ENCODE data around the gene TNS4. TPM values are rescaled to one million over a fixed set of nuclear protein-coding genes. Genes with fewer than 3 reads are reported as not detected.

The TNS4 gene
- total and polyA plus RNA-seq, 8 donors, result 0.03 to 1.6 (median 0.18) TPM; not detected in 2

DNA sequence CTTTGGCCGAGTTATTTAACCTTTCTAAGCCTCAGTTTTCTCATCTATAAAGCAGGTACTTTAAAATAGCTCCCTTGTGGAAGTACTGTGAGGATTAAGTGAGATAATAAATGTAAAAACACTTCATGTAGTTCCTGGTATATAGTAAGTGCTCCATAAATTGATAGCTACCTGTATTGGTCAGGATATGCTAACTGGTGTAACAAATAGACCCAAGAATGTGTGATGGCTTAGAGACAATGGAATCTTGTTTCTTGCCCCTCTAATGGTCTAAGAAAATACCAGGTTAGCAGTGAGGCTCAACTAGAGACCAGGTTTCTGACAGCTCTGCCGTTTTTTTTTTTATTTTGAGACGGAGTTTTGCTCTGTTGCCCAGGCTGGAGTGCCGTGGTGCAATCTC is 34.0 kb upstream of the TNS4 start:
- no peak overlapping the region for H3K4me3 ChIP-seq
- H3K36me3 ChIP-seq, result no peaks in the 10 kb centered on the region
- DNase-seq, result no peak
- H3K27me3 ChIP-seq, result no peaks in the 10 kb centered on the region
- H3K4me1 ChIP-seq, result peaks cover 36 to 64% of the 10 kb centered on the region in 2 donors
- no peak for ATAC-seq
- H3K9me3 ChIP-seq, result no peaks in the 10 kb centered on the region
- peak overlapping the region; percentile 76 to 86 for H3K27ac ChIP-seq
- TF ChIP-seq, protein P1, sequence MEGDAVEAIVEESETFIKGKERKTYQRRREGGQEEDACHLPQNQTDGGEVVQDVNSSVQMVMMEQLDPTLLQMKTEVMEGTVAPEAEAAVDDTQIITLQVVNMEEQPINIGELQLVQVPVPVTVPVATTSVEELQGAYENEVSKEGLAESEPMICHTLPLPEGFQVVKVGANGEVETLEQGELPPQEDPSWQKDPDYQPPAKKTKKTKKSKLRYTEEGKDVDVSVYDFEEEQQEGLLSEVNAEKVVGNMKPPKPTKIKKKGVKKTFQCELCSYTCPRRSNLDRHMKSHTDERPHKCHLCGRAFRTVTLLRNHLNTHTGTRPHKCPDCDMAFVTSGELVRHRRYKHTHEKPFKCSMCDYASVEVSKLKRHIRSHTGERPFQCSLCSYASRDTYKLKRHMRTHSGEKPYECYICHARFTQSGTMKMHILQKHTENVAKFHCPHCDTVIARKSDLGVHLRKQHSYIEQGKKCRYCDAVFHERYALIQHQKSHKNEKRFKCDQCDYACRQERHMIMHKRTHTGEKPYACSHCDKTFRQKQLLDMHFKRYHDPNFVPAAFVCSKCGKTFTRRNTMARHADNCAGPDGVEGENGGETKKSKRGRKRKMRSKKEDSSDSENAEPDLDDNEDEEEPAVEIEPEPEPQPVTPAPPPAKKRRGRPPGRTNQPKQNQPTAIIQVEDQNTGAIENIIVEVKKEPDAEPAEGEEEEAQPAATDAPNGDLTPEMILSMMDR (IDR thresholded peaks at IDR 0.05), result no peak
- intact Hi-C loops (cut with DNase I), result no loop called here

DNA sequence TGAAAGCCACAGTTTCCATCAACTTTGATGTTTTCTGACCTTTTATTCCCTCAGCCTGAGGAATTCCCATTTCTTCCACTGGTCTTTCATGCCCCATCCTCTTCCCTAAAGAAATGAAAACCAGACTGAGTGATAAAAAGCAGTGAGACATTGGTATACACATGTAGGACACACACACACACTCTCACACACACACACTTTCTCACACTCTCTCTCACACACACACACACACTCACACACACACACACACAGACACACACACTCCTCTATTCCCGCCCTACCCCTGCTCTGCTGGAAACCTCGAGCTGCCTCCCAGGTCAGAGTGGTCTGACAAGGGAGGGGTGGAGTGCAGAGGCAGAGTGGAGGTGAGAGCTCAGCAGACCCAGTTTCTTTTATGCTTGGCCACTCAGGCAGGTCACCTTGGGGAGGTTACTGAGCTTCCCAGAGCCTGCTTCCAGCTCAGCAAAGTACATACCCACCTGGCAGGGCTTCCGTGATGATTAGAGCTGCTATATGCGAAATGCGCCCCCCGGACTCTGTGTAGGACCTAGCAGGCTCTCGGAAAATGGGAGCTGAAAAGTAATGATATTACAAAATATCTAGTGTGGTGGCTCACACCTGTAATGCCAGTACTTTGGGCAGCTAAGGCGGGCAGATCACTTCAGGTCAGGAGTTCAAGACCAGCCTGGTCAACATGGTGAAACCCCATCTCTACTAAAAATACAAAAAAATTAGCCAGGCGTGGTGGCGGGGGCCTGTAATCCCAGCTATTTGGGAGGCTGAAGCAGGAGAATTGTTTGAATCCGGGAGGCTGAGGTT is 33.2 kb upstream of the TNS4 start:
- Histone ChIP-seq H3K36me3 (no peaks in the 10 kb centered on the region), H3K9me3 (no peaks in the 10 kb centered on the region), H3K4me3 (no peak overlapping the region), H3K27me3 (no peaks in the 10 kb centered on the region), H3K4me1 (peaks cover 36 to 63% of the 10 kb centered on the region in 2 donors), H3K27ac (peak overlapping the region; percentile 76 to 86)
- ATAC-seq (peak; percentile 10), DNase-seq (no peak)
- TF ChIP-seq, protein P1 (IDR thresholded peaks at IDR 0.05), result no peak
- intact Hi-C loops (cut with DNase I), result loop anchor here in 1 of 2 donors (5.0 kb wide), 2 partner anchors 92 to 172 kb away; partner anchors contain the start of genes GJD3 and IGFBP4

DNA sequence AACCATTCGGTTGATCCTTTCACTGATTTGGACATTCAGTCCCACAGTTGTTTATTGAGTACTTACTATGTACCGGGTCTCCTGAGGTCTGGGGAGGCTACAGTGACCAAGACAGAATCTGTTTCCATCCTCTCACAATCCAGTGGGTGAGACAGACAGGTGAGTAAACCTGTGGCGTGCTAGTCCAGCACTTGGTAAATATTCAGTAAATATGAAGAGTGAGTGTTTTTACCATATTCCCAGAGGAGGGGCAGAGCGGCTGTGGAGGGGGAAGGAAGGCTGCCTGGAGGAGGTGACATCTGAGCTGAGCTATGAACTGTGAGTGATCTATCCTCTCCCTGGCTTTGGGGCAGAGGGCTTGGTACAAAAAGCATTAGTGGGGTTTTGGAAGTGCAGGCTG is 32.5 kb upstream of the TNS4 start:
- TF ChIP-seq, protein P1 (IDR thresholded peaks at IDR 0.05), result no peak
- peaks cover 36 to 58% of the 10 kb centered on the region in 2 donors for H3K4me1 ChIP-seq
- intact Hi-C loops (cut with DNase I), result loop anchor here in 1 of 2 donors (5.0 kb wide), 2 partner anchors 92 to 172 kb away; partner anchors contain the start of genes GJD3 and IGFBP4
- no peaks in the 10 kb centered on the region for H3K36me3 ChIP-seq
- no peak overlapping the region for H3K4me3 ChIP-seq
- peak in 1 of 4 donors; percentile 17 for DNase-seq
- H3K27me3 ChIP-seq, result no peaks in the 10 kb centered on the region
- peak; percentile 3 for ATAC-seq
- H3K27ac ChIP-seq, result peak overlapping the region; percentile 33 to 66
- no peaks in the 10 kb centered on the region for H3K9me3 ChIP-seq

DNA sequence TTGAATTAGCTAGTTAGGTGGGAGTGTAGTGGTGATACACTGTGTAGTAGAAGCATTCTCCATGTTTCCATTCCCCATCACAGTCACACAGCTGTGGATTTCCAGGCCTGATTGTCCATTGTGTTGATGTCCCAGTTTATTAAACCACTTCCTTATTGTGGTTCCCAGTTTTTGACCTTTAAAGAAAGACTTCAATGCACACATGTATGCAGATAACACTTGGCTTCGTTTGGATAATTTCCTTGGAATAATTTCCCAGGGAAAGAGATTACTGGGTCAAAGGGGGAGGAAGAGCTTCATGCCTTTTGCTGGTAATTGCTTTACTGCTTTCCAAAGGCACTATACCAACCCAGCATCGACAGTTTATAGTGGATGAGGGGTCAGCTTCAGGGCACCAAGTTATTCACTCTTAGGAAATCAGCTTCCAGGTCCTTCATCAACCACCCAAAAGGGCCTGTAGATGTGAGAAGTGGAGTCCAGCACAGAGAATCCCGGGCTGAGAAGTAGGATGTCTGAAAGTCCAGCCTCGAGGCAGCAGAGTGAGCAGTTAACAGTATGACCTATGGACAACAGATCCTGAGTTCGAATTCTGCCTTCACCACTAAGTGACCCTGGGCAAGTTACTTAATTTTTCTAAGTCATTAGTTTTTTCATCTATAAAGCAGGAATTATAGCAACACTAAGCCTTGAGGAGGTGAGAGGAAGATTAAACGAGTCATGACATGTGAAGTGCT is 31.3 kb upstream of the TNS4 start:
- H3K9me3 ChIP-seq, result no peaks in the 10 kb centered on the region
- no peaks in the 10 kb centered on the region for H3K27me3 ChIP-seq
- no peak overlapping the region for H3K4me3 ChIP-seq
- peak overlapping the region; percentile 39 to 65 for H3K27ac ChIP-seq
- intact Hi-C loops (cut with DNase I), result loop anchor here in 1 of 2 donors (5.0 kb wide), 2 partner anchors 90 to 170 kb away; partner anchors contain the start of genes GJD3 and IGFBP4
- TF ChIP-seq, protein P1 (IDR thresholded peaks at IDR 0.05), result no peak
- H3K4me1 ChIP-seq, result peaks cover 33 to 46% of the 10 kb centered on the region in 2 donors
- ATAC-seq, result no peak
- peak in 1 of 4 donors; percentile 10 for DNase-seq
- no peaks in the 10 kb centered on the region for H3K36me3 ChIP-seq
